ENCODE results near the gene FOCAD. TPM values are rescaled to one million over a fixed set of nuclear protein-coding genes. Genes with fewer than 3 reads are reported as not detected.

FOCAD gene
- total and polyA plus RNA-seq, 2 of the 8 experiments (the other 6 are each of a cell fraction or from before 2014, with no cell fraction given): 22.0 to 38.4 TPM

DNA sequence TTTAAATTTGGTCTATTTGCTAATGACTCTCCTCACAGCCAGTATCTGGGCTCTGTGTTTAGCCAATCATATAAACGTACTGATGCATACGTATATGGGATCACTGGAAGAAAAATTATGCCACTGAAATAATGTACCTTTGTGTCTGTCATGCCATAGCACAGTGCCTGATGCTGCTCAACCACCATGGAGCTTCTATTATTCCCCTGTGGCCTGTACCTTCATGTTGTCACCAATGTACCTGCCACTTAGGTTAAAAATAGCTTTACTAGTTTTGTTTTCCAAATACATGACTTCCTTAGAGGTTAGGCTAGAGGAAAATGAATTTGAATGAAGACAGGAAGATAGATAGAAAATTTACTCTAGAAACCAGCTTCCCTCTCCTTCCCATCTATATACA is 312.8 kb downstream of the FOCAD start (continued):
- TF ChIP-seq HDAC6 (IDR thresholded peaks at IDR 0.05; ENCODE audit: low read depth, low read length) (no peak), SP1 (IDR thresholded peaks at IDR 0.05; ENCODE audit: low read depth, low read length) (no peak)

Data from H1 (cell line).